SK-N-SH treated with all-trans-retinoic acid at 6 μM for 48 hours (cell line): ENCODE measurements around the gene ZNF581.

Experiments used
- ATAC-seq: fragments of 200-7000 bp; cut with Tn5 transposase; 3 replicates; pipeline ENCODE4 v1.9.1; 2020; ENCODE audit warnings: mild to moderate bottlenecking, moderate library complexity
- ARNTL ChIP-seq: fragments of 450-650 bp; formaldehyde crosslinking; IDR thresholded peaks from 2 replicates; pipeline ENCODE4 v1.5.0; 2020; ENCODE audit warnings: low read depth, mild to moderate bottlenecking, moderate library complexity, borderline replicate concordance
- CREB5 ChIP-seq: fragments of 250-450 bp; sonication (Bioruptor Pico); IDR thresholded peaks from 2 replicates; pipeline ENCODE4 v1.5.1; 2020; ENCODE audit warnings: low read depth, mild to moderate bottlenecking, moderate library complexity
- CSDC2 ChIP-seq: fragments of 250-450 bp; sonication (Bioruptor Pico); IDR thresholded peaks from 2 replicates; pipeline ENCODE4 v1.5.0; 2020; ENCODE audit warnings: mild to moderate bottlenecking, moderate library complexity
- CSRNP3 ChIP-seq: fragments of 250-450 bp; sonication (Bioruptor Pico); IDR thresholded peaks from 2 replicates; pipeline ENCODE4 v1.5.1; 2021; ENCODE audit warnings: mild to moderate bottlenecking, moderate library complexity
- GLIS3 ChIP-seq: fragments of 250-450 bp; sonication (Bioruptor Pico); IDR thresholded peaks from 2 replicates; pipeline ENCODE4 v1.5.0; 2020; ENCODE audit warnings: mild to moderate bottlenecking, moderate library complexity
- ISL1 ChIP-seq: fragments of 250-450 bp; sonication (Bioruptor Pico); IDR thresholded peaks from 2 replicates; pipeline ENCODE4 v2.1.2; 2022; ENCODE audit warnings: mild to moderate bottlenecking, moderate library complexity
- OSR1 ChIP-seq: fragments of 250-450 bp; sonication (Bioruptor Pico); IDR thresholded peaks from 2 replicates; pipeline ENCODE4 v1.8.0; 2022; ENCODE audit warnings: moderate library complexity, mild to moderate bottlenecking, inconsistent platforms
- PATZ1 ChIP-seq: fragments of 250-450 bp; sonication (Bioruptor Pico); IDR thresholded peaks from 2 replicates; pipeline ENCODE4 v1.8.0; 2020; ENCODE audit warnings: mild to moderate bottlenecking, moderate library complexity, borderline replicate concordance
- RARB ChIP-seq: fragments of 250-450 bp; sonication (Bioruptor Pico); IDR thresholded peaks from 2 replicates; pipeline ENCODE4 v1.8.0; 2021; ENCODE audit warnings: mild to moderate bottlenecking, moderate library complexity
- SNAI2 ChIP-seq: fragments of 250-450 bp; sonication (Bioruptor Pico); IDR thresholded peaks from 2 replicates; pipeline ENCODE4 v1.5.0; 2020; ENCODE audit warnings: mild to moderate bottlenecking, moderate library complexity
- TCF4 ChIP-seq: fragments of 250-450 bp; sonication (Bioruptor Pico); IDR thresholded peaks from 2 replicates; pipeline ENCODE4 v1.8.0; 2021; ENCODE audit warnings: mild to moderate bottlenecking, moderate library complexity, borderline replicate concordance
- TOX ChIP-seq: fragments of 250-450 bp; sonication (Bioruptor Pico); IDR thresholded peaks from 2 replicates; pipeline ENCODE4 v1.8.0; 2021; ENCODE audit warnings: mild to moderate bottlenecking, moderate library complexity, borderline replicate concordance
- TSHZ2 ChIP-seq: fragments of 250-450 bp; sonication (Bioruptor Pico); IDR thresholded peaks from 2 replicates; pipeline ENCODE4 v1.5.0; 2020; ENCODE audit warnings: mild to moderate bottlenecking, moderate library complexity
- ZC3H10 ChIP-seq: fragments of 250-450 bp; sonication (Bioruptor Pico); IDR thresholded peaks from 2 replicates; pipeline ENCODE4 v1.5.1; 2021; ENCODE audit warnings: mild to moderate bottlenecking, moderate library complexity
- ZFP3 ChIP-seq: fragments of 250-450 bp; sonication (Bioruptor Pico); IDR thresholded peaks from 2 replicates; pipeline ENCODE4 v1.5.0; 2020; ENCODE audit warnings: mild to moderate bottlenecking, moderate library complexity
- ZFP30 ChIP-seq: fragments of 450-650 bp; formaldehyde crosslinking; IDR thresholded peaks from 2 replicates; pipeline ENCODE4 v1.5.0; 2022; ENCODE audit warnings: mild to moderate bottlenecking, moderate library complexity
- ZNF565 ChIP-seq: fragments of 450-650 bp; formaldehyde crosslinking; conservative IDR thresholded peaks from 2 replicates; pipeline ENCODE4 v1.5.0; 2020; ENCODE audit warnings: low read depth, mild to moderate bottlenecking, moderate library complexity
- ZNF70 ChIP-seq: fragments of 450-650 bp; formaldehyde crosslinking; IDR thresholded peaks from 2 replicates; pipeline ENCODE4 v1.5.0; 2020; ENCODE audit warnings: mild to moderate bottlenecking, moderate library complexity
- ZNF8 ChIP-seq: fragments of 450-650 bp; formaldehyde crosslinking; IDR thresholded peaks from 2 replicates; pipeline ENCODE4 v1.5.0; 2020; ENCODE audit warnings: mild to moderate bottlenecking, moderate library complexity

The ZNF581 gene

GRCh38 chr19:55643003-55643886, at the start of gene ZNF581:
Gene ZNF581 (plus strand): TSS chr19:55643649. CDS start chr19:55644572, 923 bp downstream.
- peak; percentile 53 for ATAC-seq
- TF ChIP-seq CSDC2 (CRISPR knock-in tag) (0 out of 2 replicates have a peak, but pooled peaks have one; percentile 36), TCF4 (CRISPR knock-in tag) (no peak), CSRNP3 (no peak), GLIS3 (peak; percentile 81; the same call in 1 of the 2 replicates), ZNF565 (no peak), SNAI2 (no peak), TOX (CRISPR knock-in tag) (no peak), ZNF70 (CRISPR knock-in tag) (0 out of 2 replicates have a peak, but pooled peaks have one; percentile 6)

- ATAC-seq, result no peak
- TF ChIP-seq ZFP3 (CRISPR knock-in tag) (no peak), CREB5 (CRISPR knock-in tag) (no peak)
Observed at GRCh38 chr19:55594996-55595545, 48.4 kb upstream of the ZNF581 start.

- no peak for ATAC-seq
- TF ChIP-seq SNAI2 (no peak), OSR1 (CRISPR knock-in tag) (no peak), ZFP30 (CRISPR knock-in tag) (no peak), TSHZ2 (CRISPR knock-in tag) (no peak), PATZ1 (CRISPR knock-in tag) (no peak), TOX (CRISPR knock-in tag) (no peak), TCF4 (CRISPR knock-in tag) (no peak), ZFP3 (CRISPR knock-in tag) (no peak), ZC3H10 (CRISPR knock-in tag) (no peak), ISL1 (CRISPR knock-in tag) (no peak), ZNF8 (no peak), ARNTL (CRISPR knock-in tag) (no peak), RARB (CRISPR knock-in tag) (no peak), CREB5 (CRISPR knock-in tag) (no peak), GLIS3 (no peak)
Observed at GRCh38 chr19:55596304-55596703, 47.1 kb upstream of the ZNF581 start.
